ENCODE data around the gene DENND4C. TPM values are rescaled to one million over a fixed set of nuclear protein-coding genes. Genes with fewer than 3 reads are reported as not detected.

Gene DENND4C
- total RNA-seq, 2 donors from 2014 or later, result 81.1 to 88.2 TPM

DNA sequence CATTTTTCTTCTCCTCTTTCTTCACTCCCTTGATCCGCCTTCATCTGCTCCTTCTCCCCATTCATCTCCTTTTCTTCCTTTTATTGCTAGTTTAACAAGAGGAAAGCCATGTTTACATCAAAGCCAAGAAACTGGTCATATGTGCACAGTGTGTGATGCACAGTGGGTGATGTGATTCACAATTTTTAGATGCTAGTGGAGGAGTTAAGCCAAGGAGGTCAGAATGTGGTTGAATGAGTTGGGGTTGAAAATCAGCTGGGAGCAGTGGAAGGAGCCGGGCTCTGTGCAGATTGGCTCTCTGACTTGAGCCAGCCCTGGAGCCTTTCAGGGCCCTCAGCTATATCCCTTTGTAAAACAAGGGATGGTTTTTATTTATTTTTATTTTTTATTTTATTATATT, 185.7 kb downstream of the DENND4C start:
- no peaks in the 10 kb centered on the region for H3K9me3 ChIP-seq
- no peak for ATAC-seq (ENCODE audit: insufficient number of reproducible peaks, low FRiP score, low read depth)
- no peaks in the 10 kb centered on the region for H3K27me3 ChIP-seq (replicated peaks; ENCODE audit: insufficient read depth)
- no peak overlapping the region for H3K4me3 ChIP-seq
- TF ChIP-seq, protein P1, sequence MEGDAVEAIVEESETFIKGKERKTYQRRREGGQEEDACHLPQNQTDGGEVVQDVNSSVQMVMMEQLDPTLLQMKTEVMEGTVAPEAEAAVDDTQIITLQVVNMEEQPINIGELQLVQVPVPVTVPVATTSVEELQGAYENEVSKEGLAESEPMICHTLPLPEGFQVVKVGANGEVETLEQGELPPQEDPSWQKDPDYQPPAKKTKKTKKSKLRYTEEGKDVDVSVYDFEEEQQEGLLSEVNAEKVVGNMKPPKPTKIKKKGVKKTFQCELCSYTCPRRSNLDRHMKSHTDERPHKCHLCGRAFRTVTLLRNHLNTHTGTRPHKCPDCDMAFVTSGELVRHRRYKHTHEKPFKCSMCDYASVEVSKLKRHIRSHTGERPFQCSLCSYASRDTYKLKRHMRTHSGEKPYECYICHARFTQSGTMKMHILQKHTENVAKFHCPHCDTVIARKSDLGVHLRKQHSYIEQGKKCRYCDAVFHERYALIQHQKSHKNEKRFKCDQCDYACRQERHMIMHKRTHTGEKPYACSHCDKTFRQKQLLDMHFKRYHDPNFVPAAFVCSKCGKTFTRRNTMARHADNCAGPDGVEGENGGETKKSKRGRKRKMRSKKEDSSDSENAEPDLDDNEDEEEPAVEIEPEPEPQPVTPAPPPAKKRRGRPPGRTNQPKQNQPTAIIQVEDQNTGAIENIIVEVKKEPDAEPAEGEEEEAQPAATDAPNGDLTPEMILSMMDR (IDR thresholded peaks at IDR 0.05), result no peak
- DNase-seq (ENCODE audit: low spot score), result no peak
- H3K27ac ChIP-seq, result no peak overlapping the region
- no peaks in the 10 kb centered on the region for H3K36me3 ChIP-seq
- H3K4me1 ChIP-seq (ENCODE audit: control insufficient read depth in 1 of 2, low read depth in 2 of 2), result peaks cover 0 to 3% of the 10 kb centered on the region in 2 donors

DNA sequence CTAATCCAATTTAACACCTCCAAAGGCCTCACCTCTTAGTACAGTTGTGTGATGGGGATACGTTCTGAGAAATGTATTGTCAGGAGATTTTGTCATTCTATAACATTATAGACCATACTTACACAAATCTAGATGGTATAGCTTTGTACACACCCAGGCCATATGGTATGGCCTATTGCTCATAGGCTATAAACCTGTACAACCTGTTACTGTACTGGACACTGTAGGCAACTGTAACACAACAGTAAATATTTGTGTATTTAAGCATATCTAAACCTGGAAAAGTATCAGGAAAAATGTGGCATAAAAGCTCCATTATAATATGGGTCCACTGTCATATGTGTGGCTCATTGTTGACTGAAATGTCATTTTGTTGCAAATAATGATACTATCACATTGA, 190.4 kb downstream of the DENND4C start:
- TF ChIP-seq, protein P1 (IDR thresholded peaks at IDR 0.05), result no peak
- no peak overlapping the region for H3K4me3 ChIP-seq
- no peak for ATAC-seq (ENCODE audit: insufficient number of reproducible peaks, low FRiP score, low read depth)
- no peak overlapping the region for H3K27ac ChIP-seq
- no peaks in the 10 kb centered on the region for H3K9me3 ChIP-seq
- H3K27me3 ChIP-seq (replicated peaks; ENCODE audit: insufficient read depth), result no peaks in the 10 kb centered on the region
- peaks cover 8% of the 10 kb centered on the region for H3K36me3 ChIP-seq
- DNase-seq (ENCODE audit: low spot score), result no peak
- no peaks in the 10 kb centered on the region for H3K4me1 ChIP-seq (ENCODE audit: control insufficient read depth in 1 of 2, low read depth in 2 of 2)

Other genes starting within 250 kb of the DENND4C start
- 1 to 10 TPM in 1 of 2 donors, under 1 TPM in 1; 0.27 to 1.8 TPM for gene SAXO1, start 197.5 kb upstream of the DENND4C start, total RNA-seq
- 10 to 100 TPM; 46.3 to 47.1 TPM for gene RRAGA, start 181.3 kb upstream of the DENND4C start, total RNA-seq
- 1 to 10 TPM; 5.4 to 7.0 TPM for gene HAUS6, start 127.8 kb upstream of the DENND4C start, total RNA-seq
- 100 to 1,000 TPM in 1 of 2 donors, 10 to 100 TPM in 1; 28.3 to 182 TPM for gene PLIN2, start 103.2 kb upstream of the DENND4C start, total RNA-seq
- gene RPS6, start 149.5 kb downstream of the DENND4C start, total RNA-seq, result 100 to 1,000 TPM; 602 to 678 TPM
- gene ACER2, start 178.3 kb downstream of the DENND4C start, total RNA-seq, result 1 to 10 TPM; 6.8 to 7.3 TPM

Measured in thoracic aorta (tissue), 2 donors.